Upper lobe of left lung (tissue), 6 donors: Measurements from ENCODE around the gene ADGRL3. TPM values are rescaled to one million over a fixed set of nuclear protein-coding genes. Genes with fewer than 3 reads are reported as not detected.
"Not testable (repeated sequence)": the region's sequence is repeated elsewhere in the genome, so short reads cannot be mapped to it uniquely, and the experiment has no call there.

Source experiments
- ATAC-seq, 2 donors: fragments of 200-7000 bp; cut with Tn5 transposase; one replicate each; pipeline ENCODE4 v1.9.1; 2022; ENCODE audit warnings: mild to moderate bottlenecking in 2 of 2, moderate library complexity in 2 of 2; ENCODE audit not compliant: low FRiP score in 2 of 2
- DNase-seq, 2 donors: peaks; one replicate each; pipeline ENCODE4 v3.0.0-alpha.2; 2019 to 2020
- H3K27ac ChIP-seq, 4 donors: fragments of 200-600 bp; sonication (generic); one replicate each; pipeline ENCODE4 v1.5.1; 2016 to 2019
- H3K27me3 ChIP-seq, 4 donors: fragments of 200-600 bp; sonication (generic); one replicate each; pipeline ENCODE4 v1.5.1; 2017 to 2019
- H3K36me3 ChIP-seq, 4 donors: fragments of 200-600 bp; sonication (generic); one replicate each; pipeline ENCODE4 v1.5.1; 2016 to 2019
- H3K4me1 ChIP-seq, 4 donors: fragments of 200-600 bp; sonication (generic); one replicate each; pipeline ENCODE4 v1.5.1; 2018 to 2019
- H3K4me3 ChIP-seq, 4 donors: fragments of 200-600 bp; sonication (generic); one replicate each; pipeline ENCODE4 v1.5.1; 2017 to 2019; ENCODE audit warnings: mild to moderate bottlenecking in 2 of 4, moderate library complexity in 1 of 4
- H3K9me3 ChIP-seq, 4 donors: fragments of 200-600 bp; sonication (generic); one replicate each; pipeline ENCODE4 v1.5.1; 2018 to 2019
- EP300 ChIP-seq, 4 donors: sonication (generic); formaldehyde crosslinking; IDR thresholded peaks; one replicate each; pipeline ENCODE4 v1.5.1; 2017; ENCODE audit warnings: antibody characterized with exemption in 4 of 4, control low read depth in 2 of 4
- POLR2A ChIP-seq, 4 donors: fragments of 450-650 bp; IDR thresholded peaks; one replicate each; pipeline ENCODE4 v1.5.1; 2016 to 2017; ENCODE audit warnings: antibody characterized with exemption in 4 of 4, mild to moderate bottlenecking in 2 of 4
- POLR2AphosphoS5 ChIP-seq, 2 donors: sonication (generic); formaldehyde crosslinking; IDR thresholded peaks; one replicate each; pipeline ENCODE4 v1.5.1; 2017; ENCODE audit warnings: antibody characterized with exemption in 2 of 2
- WGBS, 2 donors: methylation state at CpG; one replicate each; pipeline ENCODE4 v1.1.5; 2017 to 2018; 5-methylcytosine and 5-hydroxymethylcytosine counted together
- total RNA-seq, 6 donors: library from RNA; depleted of rRNA in 4 of 6; stranded (reverse); fragments of >200 nt in 4 of 6; gene quantifications; one replicate each; pipeline versions ENCODE4 v1.1.0 to v1.2.1, GENCODE V29; 2016 to 2021
- TF ChIP-seq, protein P1 (sequence below), 6 experiments: fragments of 450-650 bp in 4 of 6; fragments of 200-600 bp in 2 of 6; sonication (generic) in 2 of 6; IDR thresholded peaks; one replicate each; pipeline ENCODE4 v1.5.1; 2016 to 2019; ENCODE audit warnings: antibody characterized with exemption in 6 of 6
- donor health status: DM: no; HTN: no; CAD: no; lungs with moderate emphysema.
- donor health status: DM: no; HTN: yes; CAD: no; lungs with severe emphysema.

The ADGRL3 gene
- total RNA-seq, 6 donors from 2014 or later = 1.0 to 8.5 (median 2.9) TPM

DNA sequence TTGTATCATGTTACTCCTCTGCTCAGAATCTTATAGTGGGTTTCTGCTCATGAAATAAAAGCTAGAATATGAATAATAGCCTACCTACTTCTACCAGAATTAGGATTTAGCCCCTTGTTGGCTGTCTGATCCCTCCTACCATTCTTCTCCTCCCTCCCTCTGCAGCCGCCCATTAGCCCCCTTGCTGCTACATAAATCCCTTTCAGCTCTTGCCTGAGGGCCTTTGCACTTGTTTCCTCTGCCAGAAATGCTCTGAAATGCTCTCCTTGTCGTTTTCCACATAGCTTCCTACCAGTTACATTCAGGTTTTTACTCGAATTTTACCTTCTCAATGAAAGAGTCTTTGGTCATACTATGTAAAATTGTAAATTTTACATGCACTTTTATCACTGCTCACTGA is 159.2 kb downstream of the ADGRL3 start:
- H3K27ac ChIP-seq = no peak overlapping the region
- H3K9me3 ChIP-seq = no peaks in the 10 kb centered on the region
- H3K27me3 ChIP-seq = no peaks in the 10 kb centered on the region
- ATAC-seq (no peak), DNase-seq (no peak)
- no peak overlapping the region for H3K4me3 ChIP-seq
- WGBS, 2 donors = 68 to 78% methylated on average over 3 of the region's 3 CpGs
- no peaks in the 10 kb centered on the region for H3K36me3 ChIP-seq
- H3K4me1 ChIP-seq = no peaks in the 10 kb centered on the region
- TF ChIP-seq EP300 (IDR thresholded peaks at IDR 0.05) (no peak), POLR2AphosphoS5 (IDR thresholded peaks at IDR 0.05) (no peak)

DNA sequence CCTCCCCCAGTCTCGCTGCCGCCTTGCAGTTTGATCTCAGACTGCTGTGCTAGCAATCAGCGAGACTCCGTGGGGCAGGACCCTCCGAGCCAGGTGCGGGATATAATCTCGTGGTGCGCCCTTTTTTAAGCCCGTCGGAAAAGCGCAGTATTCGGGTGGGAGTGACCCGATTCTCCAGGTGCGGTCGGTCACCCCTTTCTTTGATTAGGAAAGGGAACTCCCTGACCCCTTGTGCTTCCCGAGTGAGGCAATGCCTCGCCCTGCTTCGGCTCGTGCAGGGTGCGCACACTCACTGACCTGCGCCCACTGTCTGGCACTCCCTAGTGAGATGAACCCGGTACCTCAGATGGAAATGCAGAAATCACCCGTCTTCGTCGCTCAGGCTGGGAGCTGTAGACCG is 172.7 kb downstream of the ADGRL3 start:
- H3K27ac ChIP-seq, ATAC-seq, H3K4me3 ChIP-seq, H3K4me1 ChIP-seq, H3K9me3 ChIP-seq, H3K36me3 ChIP-seq, H3K27me3 ChIP-seq: not testable (repeated sequence)
- peak in 1 of 2 donors; percentile 40 for DNase-seq
- WGBS, 2 donors = 91 to 92% methylated on average over 24 to 26 of the region's 26 CpGs

DNA sequence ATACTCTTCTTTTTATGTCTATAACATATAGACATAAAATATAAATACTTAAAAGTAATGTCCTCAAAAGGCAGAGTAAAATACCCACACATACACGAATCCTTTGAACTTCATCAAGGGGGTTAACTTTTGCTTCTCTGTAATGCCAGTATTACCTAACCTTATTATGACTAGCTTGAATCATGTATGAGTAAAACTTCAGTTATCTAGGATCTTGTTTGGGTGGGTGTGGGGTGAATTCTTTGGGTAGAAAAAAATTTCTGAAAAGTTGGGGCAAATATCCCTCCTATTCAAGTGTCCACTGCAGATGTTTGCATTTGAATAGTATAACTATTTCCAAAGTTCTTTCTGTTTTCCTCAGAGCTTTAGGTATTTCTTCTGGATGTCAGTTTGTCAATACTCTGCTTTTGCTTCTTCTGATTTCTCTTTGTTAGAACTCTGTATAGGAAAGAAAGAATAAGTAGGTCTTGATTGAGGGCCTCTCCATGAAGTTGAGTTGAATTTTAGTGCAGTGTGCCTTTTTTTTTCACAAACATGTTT is 173.8 kb downstream of the ADGRL3 start:
- Histone ChIP-seq H3K4me1 (no peaks in the 10 kb centered on the region), H3K27me3 (no peaks in the 10 kb centered on the region), H3K27ac (no peak overlapping the region), H3K9me3 (peaks cover 0 to 5% (median 0%) of the 10 kb centered on the region in 4 donors), H3K4me3 (no peak overlapping the region), H3K36me3 (no peaks in the 10 kb centered on the region)
- ATAC-seq (no peak), DNase-seq (no peak)
- TF ChIP-seq, protein P1, sequence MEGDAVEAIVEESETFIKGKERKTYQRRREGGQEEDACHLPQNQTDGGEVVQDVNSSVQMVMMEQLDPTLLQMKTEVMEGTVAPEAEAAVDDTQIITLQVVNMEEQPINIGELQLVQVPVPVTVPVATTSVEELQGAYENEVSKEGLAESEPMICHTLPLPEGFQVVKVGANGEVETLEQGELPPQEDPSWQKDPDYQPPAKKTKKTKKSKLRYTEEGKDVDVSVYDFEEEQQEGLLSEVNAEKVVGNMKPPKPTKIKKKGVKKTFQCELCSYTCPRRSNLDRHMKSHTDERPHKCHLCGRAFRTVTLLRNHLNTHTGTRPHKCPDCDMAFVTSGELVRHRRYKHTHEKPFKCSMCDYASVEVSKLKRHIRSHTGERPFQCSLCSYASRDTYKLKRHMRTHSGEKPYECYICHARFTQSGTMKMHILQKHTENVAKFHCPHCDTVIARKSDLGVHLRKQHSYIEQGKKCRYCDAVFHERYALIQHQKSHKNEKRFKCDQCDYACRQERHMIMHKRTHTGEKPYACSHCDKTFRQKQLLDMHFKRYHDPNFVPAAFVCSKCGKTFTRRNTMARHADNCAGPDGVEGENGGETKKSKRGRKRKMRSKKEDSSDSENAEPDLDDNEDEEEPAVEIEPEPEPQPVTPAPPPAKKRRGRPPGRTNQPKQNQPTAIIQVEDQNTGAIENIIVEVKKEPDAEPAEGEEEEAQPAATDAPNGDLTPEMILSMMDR (IDR thresholded peaks at IDR 0.05) = no peak
- TF ChIP-seq POLR2A (IDR thresholded peaks at IDR 0.05) (no peak), EP300 (IDR thresholded peaks at IDR 0.05) (no peak), POLR2AphosphoS5 (IDR thresholded peaks at IDR 0.05) (no peak)
- WGBS, 2 donors = 37 to 73% methylated on average over 1 of the region's 1 CpG

DNA sequence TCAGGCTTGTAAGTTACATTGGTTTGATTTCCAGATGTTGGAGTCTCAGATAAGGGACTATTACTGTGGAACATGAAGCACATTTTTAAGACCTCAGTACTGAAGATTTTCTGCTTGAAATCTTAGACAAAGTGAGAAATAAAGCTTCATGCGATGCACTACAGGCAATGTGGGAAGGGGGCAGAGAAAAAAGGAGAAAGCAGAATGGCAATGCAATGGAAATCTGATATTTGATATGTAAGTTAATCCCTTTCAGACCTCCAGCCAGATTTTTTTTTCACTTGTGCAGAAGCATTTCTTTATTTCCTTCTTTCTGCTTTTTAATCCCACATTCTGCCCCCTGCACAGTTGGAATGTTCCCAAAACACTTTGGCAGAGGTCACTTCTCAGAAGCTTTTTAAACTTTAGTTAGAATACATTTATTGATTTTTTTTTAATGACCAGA is 174.3 kb downstream of the ADGRL3 start:
- H3K27ac ChIP-seq = no peak overlapping the region
- TF ChIP-seq EP300 (IDR thresholded peaks at IDR 0.05) (no peak), POLR2AphosphoS5 (IDR thresholded peaks at IDR 0.05) (no peak)
- H3K4me1 ChIP-seq = no peaks in the 10 kb centered on the region
- H3K9me3 ChIP-seq = peaks cover 0 to 5% (median 0%) of the 10 kb centered on the region in 4 donors
- no peak for ATAC-seq
- no peaks in the 10 kb centered on the region for H3K36me3 ChIP-seq
- H3K27me3 ChIP-seq = no peaks in the 10 kb centered on the region
- H3K4me3 ChIP-seq = no peak overlapping the region
- DNase-seq = no peak
- WGBS, 2 donors = 53 to 72% methylated on average over 1 of the region's 1 CpG

DNA sequence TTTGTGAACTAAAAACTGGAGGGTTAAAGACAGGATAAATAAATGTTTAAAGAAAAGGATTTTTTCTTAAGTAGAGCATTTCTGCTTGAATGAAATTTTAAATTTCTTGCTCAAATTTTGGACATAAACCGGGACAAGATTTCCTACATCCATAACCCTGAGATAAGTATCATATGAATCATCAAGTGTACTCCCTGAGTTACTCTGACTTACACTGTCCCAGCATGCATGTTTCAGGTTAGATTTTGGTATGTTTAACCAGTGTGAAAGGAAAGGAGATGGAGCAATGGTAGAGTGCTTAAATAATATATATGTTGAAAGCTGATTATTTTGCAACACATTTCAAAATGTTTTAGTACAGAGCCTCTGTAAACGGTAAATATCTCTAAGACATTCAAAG is 175.2 kb downstream of the ADGRL3 start:
- H3K4me1 ChIP-seq = no peaks in the 10 kb centered on the region
- no peak overlapping the region for H3K4me3 ChIP-seq
- ATAC-seq = no peak
- TF ChIP-seq POLR2A (IDR thresholded peaks at IDR 0.05) (no peak), POLR2AphosphoS5 (IDR thresholded peaks at IDR 0.05) (no peak), EP300 (IDR thresholded peaks at IDR 0.05) (no peak)
- TF ChIP-seq, protein P1 (IDR thresholded peaks at IDR 0.05) = no peak
- H3K9me3 ChIP-seq = peaks cover 0 to 5% (median 0%) of the 10 kb centered on the region in 4 donors
- no peaks in the 10 kb centered on the region for H3K36me3 ChIP-seq
- DNase-seq = no peak
- H3K27me3 ChIP-seq = no peaks in the 10 kb centered on the region
- no peak overlapping the region for H3K27ac ChIP-seq
- WGBS, 2 donors = 75 to 77% methylated on average over 2 of the region's 2 CpGs

DNA sequence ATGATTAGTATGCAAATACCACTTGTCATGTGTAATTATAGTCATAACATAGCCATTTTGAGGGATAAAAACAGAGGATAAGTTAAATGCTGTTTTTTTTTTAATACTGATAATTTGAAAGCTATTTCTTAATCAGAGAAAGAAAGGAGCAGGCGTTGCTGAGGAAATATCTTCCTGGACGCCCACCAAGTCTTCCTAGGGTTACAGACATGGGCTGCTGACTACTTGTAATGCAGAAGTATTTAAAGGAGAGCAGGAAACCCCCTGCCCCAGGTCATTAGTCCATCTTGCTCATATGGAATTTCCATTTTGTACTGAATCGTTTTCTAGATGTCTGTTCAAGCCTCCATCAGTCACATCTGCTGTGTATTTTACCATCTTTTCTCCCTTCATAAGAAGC is 176.2 kb downstream of the ADGRL3 start:
- no peaks in the 10 kb centered on the region for H3K27me3 ChIP-seq
- 66 to 77% methylated on average over 3 of the region's 3 CpGs for WGBS, 2 donors
- DNase-seq = no peak

More for the DNA sequence above, 176.2 kb downstream of the ADGRL3 start:
- H3K4me1 ChIP-seq = no peaks in the 10 kb centered on the region
- no peak for ATAC-seq
- H3K36me3 ChIP-seq = no peaks in the 10 kb centered on the region
- TF ChIP-seq EP300 (IDR thresholded peaks at IDR 0.05) = no peak
- TF ChIP-seq, protein P1 (IDR thresholded peaks at IDR 0.05) = no peak
- TF ChIP-seq POLR2A (IDR thresholded peaks at IDR 0.05) = no peak
- TF ChIP-seq POLR2AphosphoS5 (IDR thresholded peaks at IDR 0.05) = no peak
- H3K4me3 ChIP-seq = no peak overlapping the region
- peaks cover 0 to 5% (median 0%) of the 10 kb centered on the region in 4 donors for H3K9me3 ChIP-seq
- H3K27ac ChIP-seq = no peak overlapping the region
